ENCODE data around the gene HYAL1.
A peak's percentile ranks its signal among the peaks of the same experiment; 100 is the strongest.

The HYAL1 gene

GRCh38 chr3:50255251-50255615, 48.1 kb downstream of the HYAL1 start:
- no peaks in the 10 kb centered on the region for H3K27me3 Mint-ChIP-seq (ENCODE audit: low read depth, poor library complexity)
- peaks cover 24% of the 10 kb centered on the region for H3K36me3 Mint-ChIP-seq (ENCODE audit: low read depth)
- no peaks in the 10 kb centered on the region for H3K9me3 Mint-ChIP-seq
- no peak for DNase-seq
- H3K4me3 Mint-ChIP-seq: no peak overlapping the region
- no peak overlapping the region for H3K27ac Mint-ChIP-seq
- peaks cover 47% of the 10 kb centered on the region for H3K4me1 Mint-ChIP-seq
- TF ChIP-seq, protein P1, sequence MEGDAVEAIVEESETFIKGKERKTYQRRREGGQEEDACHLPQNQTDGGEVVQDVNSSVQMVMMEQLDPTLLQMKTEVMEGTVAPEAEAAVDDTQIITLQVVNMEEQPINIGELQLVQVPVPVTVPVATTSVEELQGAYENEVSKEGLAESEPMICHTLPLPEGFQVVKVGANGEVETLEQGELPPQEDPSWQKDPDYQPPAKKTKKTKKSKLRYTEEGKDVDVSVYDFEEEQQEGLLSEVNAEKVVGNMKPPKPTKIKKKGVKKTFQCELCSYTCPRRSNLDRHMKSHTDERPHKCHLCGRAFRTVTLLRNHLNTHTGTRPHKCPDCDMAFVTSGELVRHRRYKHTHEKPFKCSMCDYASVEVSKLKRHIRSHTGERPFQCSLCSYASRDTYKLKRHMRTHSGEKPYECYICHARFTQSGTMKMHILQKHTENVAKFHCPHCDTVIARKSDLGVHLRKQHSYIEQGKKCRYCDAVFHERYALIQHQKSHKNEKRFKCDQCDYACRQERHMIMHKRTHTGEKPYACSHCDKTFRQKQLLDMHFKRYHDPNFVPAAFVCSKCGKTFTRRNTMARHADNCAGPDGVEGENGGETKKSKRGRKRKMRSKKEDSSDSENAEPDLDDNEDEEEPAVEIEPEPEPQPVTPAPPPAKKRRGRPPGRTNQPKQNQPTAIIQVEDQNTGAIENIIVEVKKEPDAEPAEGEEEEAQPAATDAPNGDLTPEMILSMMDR (IDR thresholded peaks at IDR 0.05): no peak

- Mint-ChIP-seq H3K27me3 (ENCODE audit: low read depth, poor library complexity) (no peaks in the 10 kb centered on the region), H3K27ac (peak overlapping the region; percentile 75), H3K4me1 (peaks cover 49% of the 10 kb centered on the region), H3K4me3 (no peak overlapping the region), H3K9me3 (no peaks in the 10 kb centered on the region), H3K36me3 (ENCODE audit: low read depth) (peaks cover 24% of the 10 kb centered on the region)
- TF ChIP-seq, protein P1 (IDR thresholded peaks at IDR 0.05): no peak
- DNase-seq: no peak
Observed at GRCh38 chr3:50254577-50255250, 48.7 kb downstream of the HYAL1 start.

GRCh38 chr3:50251220-50251619, 52.2 kb downstream of the HYAL1 start:
- H3K27ac Mint-ChIP-seq: no peak overlapping the region
- no peak for DNase-seq
- peaks cover 10% of the 10 kb centered on the region for H3K36me3 Mint-ChIP-seq (ENCODE audit: low read depth)
- no peak overlapping the region for H3K4me3 Mint-ChIP-seq
- H3K9me3 Mint-ChIP-seq: no peaks in the 10 kb centered on the region
- peaks cover 37% of the 10 kb centered on the region for H3K4me1 Mint-ChIP-seq
- TF ChIP-seq, protein P1 (IDR thresholded peaks at IDR 0.05): no peak
- no peaks in the 10 kb centered on the region for H3K27me3 Mint-ChIP-seq (ENCODE audit: low read depth, poor library complexity)

DNA sequence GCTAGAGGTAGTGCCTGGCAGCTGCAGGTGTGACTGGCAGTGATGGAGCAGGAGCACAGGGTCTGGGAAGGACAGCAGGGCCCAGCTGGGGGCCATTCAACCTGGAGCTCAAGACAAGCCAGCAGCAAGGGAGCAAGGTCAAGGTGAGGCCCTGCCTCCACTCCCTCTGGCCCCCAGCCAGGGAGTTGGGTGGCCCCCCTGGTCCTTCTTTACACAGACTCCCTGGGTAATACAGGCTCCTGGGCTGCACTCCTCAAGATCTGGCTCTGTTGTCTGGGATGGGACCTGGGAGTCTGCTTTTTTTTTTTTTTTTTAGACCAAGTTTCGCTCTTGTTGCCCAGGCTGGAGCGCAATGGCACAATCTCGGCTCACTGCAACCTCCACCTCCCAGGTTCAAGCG, 52.9 kb downstream of the HYAL1 start:
- no peaks in the 10 kb centered on the region for H3K27me3 Mint-ChIP-seq (ENCODE audit: low read depth, poor library complexity)

More for the DNA sequence above, 52.9 kb downstream of the HYAL1 start:
- Mint-ChIP-seq H3K4me1 (peaks cover 44% of the 10 kb centered on the region), H3K9me3 (no peaks in the 10 kb centered on the region), H3K27ac (peak overlapping the region; percentile 48), H3K4me3 (no peak overlapping the region), H3K36me3 (ENCODE audit: low read depth) (peaks cover 8% of the 10 kb centered on the region)
- no peak for DNase-seq
- TF ChIP-seq, protein P1 (IDR thresholded peaks at IDR 0.05): no peak
